ENCODE measurements around the gene PEF1. TPM values are rescaled to one million over a fixed set of nuclear protein-coding genes. Genes with fewer than 3 reads are reported as not detected.

Gene PEF1
- total RNA-seq, 1 donor from 2014 or later: 70.9 TPM

DNA sequence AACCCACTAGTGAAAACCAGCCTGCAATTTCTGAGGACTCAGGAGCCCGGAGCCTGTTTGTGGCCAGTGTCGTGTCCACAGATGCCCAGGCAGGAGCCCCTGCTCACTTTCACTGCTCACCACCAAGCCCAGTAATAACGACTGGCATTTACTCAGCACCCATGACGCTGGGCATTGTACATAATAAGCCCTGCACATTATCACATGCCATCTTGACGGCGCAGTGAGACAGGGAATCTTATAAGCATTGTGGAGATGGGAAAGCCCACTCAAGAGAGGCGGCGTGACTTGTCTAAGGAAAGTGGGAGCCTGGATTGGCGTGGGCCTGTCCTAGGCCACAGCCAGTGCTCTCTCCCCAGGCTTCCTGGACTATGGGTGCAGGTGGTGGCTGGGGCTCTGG, 28.8 kb upstream of the PEF1 start:
- H3K27ac Mint-ChIP-seq (ENCODE audit: unreplicated experiment): no peak overlapping the region
- H3K9me3 Mint-ChIP-seq (ENCODE audit: unreplicated experiment): no peaks in the 10 kb centered on the region
- H3K27me3 Mint-ChIP-seq (ENCODE audit: unreplicated experiment): peaks cover 12% of the 10 kb centered on the region
- H3K4me3 Mint-ChIP-seq (ENCODE audit: unreplicated experiment): no peak overlapping the region
- DNase-seq (ENCODE audit: low spot score): no peak
- TF ChIP-seq, protein P1, sequence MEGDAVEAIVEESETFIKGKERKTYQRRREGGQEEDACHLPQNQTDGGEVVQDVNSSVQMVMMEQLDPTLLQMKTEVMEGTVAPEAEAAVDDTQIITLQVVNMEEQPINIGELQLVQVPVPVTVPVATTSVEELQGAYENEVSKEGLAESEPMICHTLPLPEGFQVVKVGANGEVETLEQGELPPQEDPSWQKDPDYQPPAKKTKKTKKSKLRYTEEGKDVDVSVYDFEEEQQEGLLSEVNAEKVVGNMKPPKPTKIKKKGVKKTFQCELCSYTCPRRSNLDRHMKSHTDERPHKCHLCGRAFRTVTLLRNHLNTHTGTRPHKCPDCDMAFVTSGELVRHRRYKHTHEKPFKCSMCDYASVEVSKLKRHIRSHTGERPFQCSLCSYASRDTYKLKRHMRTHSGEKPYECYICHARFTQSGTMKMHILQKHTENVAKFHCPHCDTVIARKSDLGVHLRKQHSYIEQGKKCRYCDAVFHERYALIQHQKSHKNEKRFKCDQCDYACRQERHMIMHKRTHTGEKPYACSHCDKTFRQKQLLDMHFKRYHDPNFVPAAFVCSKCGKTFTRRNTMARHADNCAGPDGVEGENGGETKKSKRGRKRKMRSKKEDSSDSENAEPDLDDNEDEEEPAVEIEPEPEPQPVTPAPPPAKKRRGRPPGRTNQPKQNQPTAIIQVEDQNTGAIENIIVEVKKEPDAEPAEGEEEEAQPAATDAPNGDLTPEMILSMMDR (IDR thresholded peaks at IDR 0.05; ENCODE audit: unreplicated experiment): no peak
- H3K36me3 Mint-ChIP-seq (ENCODE audit: low read depth, unreplicated experiment): no peaks in the 10 kb centered on the region
- H3K4me1 Mint-ChIP-seq (ENCODE audit: unreplicated experiment): peaks cover 12% of the 10 kb centered on the region

DNA sequence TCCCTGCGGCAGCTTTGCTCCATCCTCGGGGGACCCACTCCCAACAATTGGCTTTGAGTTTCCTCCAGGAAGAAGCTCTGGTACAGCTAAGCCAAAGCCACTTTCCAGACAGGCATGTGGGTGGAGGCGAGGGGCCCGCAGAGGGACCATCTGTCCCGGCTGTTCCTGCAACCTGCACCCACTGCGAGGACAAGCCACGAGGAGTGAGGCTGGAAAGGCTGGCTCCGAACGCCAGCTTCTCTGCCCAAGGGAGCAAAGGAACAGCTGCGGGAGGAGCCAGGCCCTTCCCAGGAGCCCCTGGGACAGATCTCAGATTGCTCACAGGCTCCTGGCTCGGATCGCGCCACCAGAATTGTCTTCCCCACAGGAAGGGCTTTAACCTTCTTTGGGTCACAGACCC, 28.3 kb upstream of the PEF1 start:
- no peak overlapping the region for H3K27ac Mint-ChIP-seq (ENCODE audit: unreplicated experiment)

DNA sequence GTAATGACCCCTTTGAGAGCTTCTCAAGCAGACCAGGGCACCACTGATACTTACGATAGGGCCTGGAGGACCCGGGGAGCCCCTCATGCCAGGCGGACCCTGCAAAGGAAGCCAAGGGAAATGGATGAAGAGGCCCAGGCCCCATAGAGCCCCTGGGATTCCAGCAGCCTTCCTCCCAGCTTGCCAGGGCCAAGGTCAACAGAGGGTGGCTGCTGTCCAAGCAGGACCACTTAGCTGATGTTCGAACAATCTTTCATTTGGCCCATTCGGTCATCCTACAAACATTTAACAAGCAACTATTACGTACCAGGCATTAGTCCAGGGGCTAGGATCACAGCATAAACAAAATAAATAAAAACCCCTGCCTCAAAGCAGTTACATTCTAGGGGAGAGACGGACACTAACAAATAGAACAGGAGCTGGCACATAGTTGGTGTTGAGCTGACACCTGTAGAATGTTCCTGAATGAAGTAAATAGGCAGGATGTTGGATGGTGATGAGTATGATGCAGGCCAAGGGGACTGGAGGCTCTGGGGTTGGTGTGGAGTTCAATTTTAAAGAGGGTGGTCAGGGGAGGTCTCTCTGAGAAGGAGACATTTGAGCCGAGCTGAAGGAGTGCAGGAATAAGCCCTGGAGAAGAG, 27.0 kb upstream of the PEF1 start:
- Mint-ChIP-seq H3K27me3 (ENCODE audit: unreplicated experiment) (peaks cover 12% of the 10 kb centered on the region), H3K4me3 (ENCODE audit: unreplicated experiment) (no peak overlapping the region), H3K27ac (ENCODE audit: unreplicated experiment) (no peak overlapping the region), H3K4me1 (ENCODE audit: unreplicated experiment) (peaks cover 12% of the 10 kb centered on the region), H3K9me3 (ENCODE audit: unreplicated experiment) (no peaks in the 10 kb centered on the region), H3K36me3 (ENCODE audit: low read depth, unreplicated experiment) (no peaks in the 10 kb centered on the region)
- no peak for DNase-seq (ENCODE audit: low spot score)
- TF ChIP-seq, protein P1 (IDR thresholded peaks at IDR 0.05; ENCODE audit: unreplicated experiment): no peak

More for the DNA sequence above, 28.3 kb upstream of the PEF1 start:
- TF ChIP-seq, protein P1 (IDR thresholded peaks at IDR 0.05; ENCODE audit: unreplicated experiment): no peak
- Mint-ChIP-seq H3K36me3 (ENCODE audit: low read depth, unreplicated experiment) (no peaks in the 10 kb centered on the region), H3K4me3 (ENCODE audit: unreplicated experiment) (no peak overlapping the region), H3K27me3 (ENCODE audit: unreplicated experiment) (peaks cover 12% of the 10 kb centered on the region), H3K4me1 (ENCODE audit: unreplicated experiment) (peaks cover 12% of the 10 kb centered on the region), H3K9me3 (ENCODE audit: unreplicated experiment) (no peaks in the 10 kb centered on the region)
- DNase-seq (ENCODE audit: low spot score): no peak

DNA sequence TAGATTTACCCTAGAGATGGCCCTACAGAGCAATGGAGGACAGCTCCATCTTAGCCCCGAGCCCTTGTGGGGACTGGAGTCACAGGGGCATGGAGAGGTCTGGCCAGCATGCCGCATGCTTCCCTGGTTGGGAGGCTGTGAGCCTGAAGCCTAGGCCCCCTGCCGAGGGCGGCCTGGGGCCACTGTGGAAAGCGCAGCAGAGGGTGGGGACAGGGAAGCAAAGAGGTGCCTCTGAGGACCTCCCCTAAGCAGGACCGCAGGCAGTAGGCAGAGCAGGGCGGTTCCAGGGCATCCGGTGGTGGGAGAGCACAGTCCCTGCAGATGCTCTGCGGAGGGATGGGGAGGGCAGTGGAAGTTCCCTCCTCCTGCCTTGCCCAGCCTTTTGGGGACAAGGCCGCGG, 26.5 kb upstream of the PEF1 start:
- Mint-ChIP-seq H3K27me3 (ENCODE audit: unreplicated experiment) (peaks cover 12% of the 10 kb centered on the region), H3K27ac (ENCODE audit: unreplicated experiment) (no peak overlapping the region), H3K4me3 (ENCODE audit: unreplicated experiment) (no peak overlapping the region), H3K9me3 (ENCODE audit: unreplicated experiment) (no peaks in the 10 kb centered on the region), H3K36me3 (ENCODE audit: low read depth, unreplicated experiment) (peaks cover 4% of the 10 kb centered on the region), H3K4me1 (ENCODE audit: unreplicated experiment) (peaks cover 15% of the 10 kb centered on the region)
- DNase-seq (ENCODE audit: low spot score): no peak
- TF ChIP-seq, protein P1 (IDR thresholded peaks at IDR 0.05; ENCODE audit: unreplicated experiment): no peak

DNA sequence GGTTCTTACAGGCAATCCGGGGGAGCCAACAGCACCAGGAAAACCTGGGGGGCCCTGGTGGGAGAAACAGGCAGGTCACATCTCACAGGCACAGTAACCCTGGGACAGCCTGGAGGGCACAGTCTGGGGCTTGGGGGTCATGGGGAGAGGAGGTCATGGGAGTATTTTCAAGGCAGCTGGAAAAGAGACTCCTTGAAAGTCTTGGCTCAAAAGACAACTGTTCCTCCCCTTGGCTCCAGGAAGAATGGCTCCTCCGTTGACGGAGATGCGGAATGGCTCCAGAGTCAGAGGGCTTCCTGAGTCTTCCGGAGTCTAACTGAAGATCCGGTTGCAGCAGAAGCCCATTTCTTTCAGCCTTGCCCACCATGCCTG, 25.9 kb upstream of the PEF1 start:
- Mint-ChIP-seq H3K27ac (ENCODE audit: unreplicated experiment) (peak overlapping the region; percentile 86), H3K36me3 (ENCODE audit: low read depth, unreplicated experiment) (peaks cover 4% of the 10 kb centered on the region), H3K4me3 (ENCODE audit: unreplicated experiment) (no peak overlapping the region), H3K9me3 (ENCODE audit: unreplicated experiment) (no peaks in the 10 kb centered on the region), H3K4me1 (ENCODE audit: unreplicated experiment) (peaks cover 15% of the 10 kb centered on the region), H3K27me3 (ENCODE audit: unreplicated experiment) (peaks cover 12% of the 10 kb centered on the region)
- no peak for DNase-seq (ENCODE audit: low spot score)
- TF ChIP-seq, protein P1 (IDR thresholded peaks at IDR 0.05; ENCODE audit: unreplicated experiment): no peak

Measured in endothelial cell (in vitro differentiated cells).